Activated T-helper 1 cell treated with anti-CD3 and anti-CD28 coated beads, Interleukin-12 subunit alpha, Interleukin-12 subunit beta, Interleukin-2, Interleukin-4 antibody, amounts not matched to agents 30 ng/mL and 10 ng/mL and 1 ng/mL, durations not matched to agents 14 hours and 24 hours and 36 hours (primary cell): ENCODE data around the gene CHID1. TPM values are rescaled to one million over a fixed set of nuclear protein-coding genes. Genes with fewer than 3 reads are reported as not detected.

Experiments used
- DNase-seq: peaks from one replicate; pipeline ENCODE4 v3.0.0; 2021; ENCODE audit warnings: low spot score
- H3K27ac Mint-ChIP-seq: one replicate; pipeline ENCODE4 v1.8.0; 2021; ENCODE audit warnings: mild to moderate bottlenecking, mixed read lengths
- H3K27me3 Mint-ChIP-seq: one replicate; pipeline ENCODE4 v1.8.0; 2022; ENCODE audit warnings: mild to moderate bottlenecking, moderate library complexity, mixed read lengths; ENCODE audit not compliant: insufficient read depth
- H3K36me3 Mint-ChIP-seq: one replicate; pipeline ENCODE4 v1.8.0; 2021; ENCODE audit warnings: low read depth, mixed read lengths
- H3K4me1 Mint-ChIP-seq: one replicate; pipeline ENCODE4 v1.8.0; 2021; ENCODE audit warnings: low read depth, mixed read lengths
- H3K4me3 Mint-ChIP-seq: one replicate; pipeline ENCODE4 v1.8.0; 2021; ENCODE audit warnings: mild to moderate bottlenecking, moderate library complexity, mixed read lengths
- H3K9me3 Mint-ChIP-seq: one replicate; pipeline ENCODE4 v1.8.0; 2021; ENCODE audit warnings: mixed read lengths
- intact Hi-C: fragments of 100-400 bp; cut with micrococcal nuclease; formaldehyde crosslinking; loops from one replicate; pipeline ENCODE4 v1.15.1; 2024
- total RNA-seq: library from RNA; stranded (reverse); gene quantifications from 2 replicates; pipeline ENCODE4 v1.2.3, GENCODE V29; 2022

CHID1 gene
- total RNA-seq, 1 donor from 2014 or later = 110 TPM

DNA sequence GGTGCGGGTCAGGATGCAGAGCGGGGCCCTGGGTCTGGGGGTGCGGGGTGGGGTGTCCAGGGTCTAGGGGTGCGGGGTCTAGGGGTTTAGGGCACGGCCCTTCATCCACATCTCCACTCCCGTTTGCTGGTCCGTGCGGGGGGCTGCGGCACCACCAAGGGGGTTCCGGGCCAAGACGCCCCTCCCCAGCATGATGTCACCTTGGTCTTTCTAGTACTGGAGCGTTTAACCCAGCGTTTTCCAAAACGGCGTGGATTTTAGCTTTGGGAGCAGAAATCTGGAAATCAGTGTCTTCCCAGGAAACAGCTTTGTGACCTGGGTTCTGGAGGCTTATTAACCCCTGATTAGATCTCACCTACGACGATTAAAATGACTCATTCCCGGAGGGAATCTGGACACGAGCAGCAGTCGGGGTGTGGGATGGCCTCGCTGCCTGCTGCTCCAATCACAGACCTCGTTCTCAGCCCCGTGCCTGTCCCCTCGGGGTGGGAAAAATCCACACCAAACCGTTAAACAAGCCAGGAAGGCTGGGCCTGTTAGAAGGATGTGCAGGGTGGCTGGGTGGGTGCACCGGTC lies 15.8 kb upstream of the CHID1 start:
- Mint-ChIP-seq H3K27me3 (no peaks in the 10 kb centered on the region), H3K4me1 (peaks cover 28% of the 10 kb centered on the region), H3K9me3 (no peaks in the 10 kb centered on the region), H3K36me3 (peaks cover 4% of the 10 kb centered on the region), H3K4me3 (peak overlapping the region; percentile 85), H3K27ac (peak overlapping the region; percentile 71)
- intact Hi-C loops = loop anchor here (5.0 kb wide), 1 partner anchor 79 kb away; no protein-coding TSS in a partner anchor
- no peak for DNase-seq

DNA sequence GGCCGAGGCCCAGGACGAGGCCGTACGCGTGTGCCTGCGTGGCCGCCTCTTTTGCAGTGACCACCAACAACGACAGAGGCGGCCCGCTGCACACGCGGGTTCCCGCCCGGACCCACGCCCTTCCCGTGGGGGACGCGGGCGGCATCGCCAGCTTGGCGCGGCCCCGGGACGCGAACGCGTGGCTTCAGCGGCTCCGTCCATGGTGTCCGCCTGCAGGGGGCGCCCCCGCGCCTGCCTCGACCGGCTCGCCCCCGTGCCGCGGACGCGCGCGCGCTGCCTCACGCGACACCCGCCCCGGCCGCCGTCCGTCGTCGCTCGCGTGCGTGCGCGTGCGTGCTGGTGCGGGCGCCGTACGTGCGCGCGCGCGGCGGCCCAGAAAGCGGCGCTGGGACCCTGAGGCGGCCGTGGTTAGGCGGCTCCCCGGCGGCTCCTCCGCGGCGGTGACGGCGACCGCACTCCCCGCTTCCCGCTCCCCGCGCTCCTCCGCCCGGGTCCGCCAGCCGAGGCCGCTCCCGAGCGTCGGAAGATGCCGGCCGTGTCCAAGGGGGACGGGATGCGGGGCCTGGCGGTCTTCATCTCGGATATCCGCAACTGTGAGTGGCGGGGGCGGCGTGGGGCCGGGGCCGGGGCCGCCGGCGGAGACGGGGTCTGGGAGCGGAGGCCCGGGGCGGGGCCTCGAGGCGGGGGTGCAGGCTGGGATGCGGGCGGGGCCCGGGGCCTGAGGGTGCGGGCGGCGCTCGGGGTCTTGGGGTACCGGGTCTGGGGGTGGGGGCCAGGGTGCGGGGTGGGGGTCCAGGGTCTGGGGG lies 15.1 kb upstream of the CHID1 start, which contains the start of gene AP2A2:
AP2A2 (plus strand) TSS at position 375 of the 806 bp plus-strand sequence; CDS start at position 527, 152 bp downstream.
- intact Hi-C loops = loop anchor here (1.0 to 5.0 kb wide), 3 partner anchors 14 to 126 kb away; no protein-coding TSS in a partner anchor
- Mint-ChIP-seq H3K4me3 (peak within 1 kb of the TSS; percentile 85), H3K27me3 (no peaks in the 10 kb centered on the region), H3K27ac (peak within 1 kb of the TSS; percentile 71), H3K9me3 (no peaks in the 10 kb centered on the region), H3K36me3 (peaks cover 4% of the 10 kb centered on the region), H3K4me1 (peaks cover 28% of the 10 kb centered on the region)
- peak; percentile 90 for DNase-seq

DNA sequence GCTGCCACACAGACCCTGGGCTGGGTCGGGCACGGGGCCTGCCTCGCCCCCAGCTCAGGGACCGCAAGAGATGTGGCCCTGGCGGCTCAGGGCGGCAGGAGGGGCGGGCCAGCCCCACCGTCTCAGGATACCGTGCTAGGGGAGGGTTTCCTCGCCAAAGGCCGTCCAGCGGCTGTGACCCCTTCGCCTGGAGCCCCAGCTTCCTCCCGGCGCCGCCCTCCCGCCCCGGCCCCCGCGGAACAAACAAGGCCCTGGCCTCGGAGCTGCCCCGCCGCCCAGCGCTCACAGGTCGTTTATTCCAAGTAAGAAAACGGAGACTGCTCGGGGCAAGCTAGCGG lies 14.5 kb upstream of the CHID1 start:
- intact Hi-C loops = loop anchor here (1.0 to 5.0 kb wide), 3 partner anchors 14 to 126 kb away; no protein-coding TSS in a partner anchor
- peaks cover 4% of the 10 kb centered on the region for H3K36me3 Mint-ChIP-seq
- no peak overlapping the region for H3K4me3 Mint-ChIP-seq
- peaks cover 28% of the 10 kb centered on the region for H3K4me1 Mint-ChIP-seq
- no peak for DNase-seq
- H3K27ac Mint-ChIP-seq = no peak overlapping the region
- H3K27me3 Mint-ChIP-seq = no peaks in the 10 kb centered on the region
- no peaks in the 10 kb centered on the region for H3K9me3 Mint-ChIP-seq

DNA sequence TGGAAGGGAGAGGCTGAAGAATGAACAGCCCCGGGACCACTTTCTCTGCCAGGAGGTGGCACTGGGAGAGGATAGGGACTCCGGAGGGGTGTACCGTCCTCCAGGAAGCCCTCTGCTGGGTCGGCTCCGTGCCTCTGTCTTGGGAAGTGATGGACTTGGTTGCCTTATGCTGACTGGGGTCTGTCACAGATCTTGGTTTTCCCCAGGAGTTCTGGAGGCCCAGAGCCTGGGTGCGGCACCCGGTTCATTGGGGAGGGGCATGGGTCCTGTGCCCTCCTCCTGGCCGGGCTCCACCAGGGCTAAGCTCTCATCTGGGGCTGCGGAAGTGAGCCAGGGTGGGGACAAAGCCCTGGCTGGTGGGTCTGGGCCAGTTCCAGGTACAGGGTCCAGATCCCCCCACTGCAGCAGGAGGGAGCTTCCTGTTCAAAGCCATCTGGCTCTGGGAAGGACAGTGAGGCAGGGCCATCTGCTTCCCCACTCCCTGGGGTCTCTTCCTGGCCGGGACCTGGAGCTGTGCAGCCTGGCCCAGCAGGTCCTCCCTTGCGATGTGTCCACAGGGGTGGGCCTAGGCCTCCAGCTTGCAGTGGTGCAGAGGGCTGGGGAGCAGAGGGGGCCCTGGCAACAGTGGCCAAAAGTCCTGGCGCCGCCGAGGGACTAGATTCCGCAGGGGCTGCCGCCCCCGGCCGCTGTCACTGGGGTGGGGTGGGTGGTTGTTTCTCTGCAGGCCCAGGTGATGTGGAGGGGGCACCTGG lies 14.0 kb upstream of the CHID1 start:
- DNase-seq = no peak
- Mint-ChIP-seq H3K27me3 (no peaks in the 10 kb centered on the region), H3K27ac (no peak overlapping the region), H3K36me3 (peaks cover 4% of the 10 kb centered on the region), H3K4me3 (no peak overlapping the region), H3K9me3 (no peaks in the 10 kb centered on the region), H3K4me1 (peaks cover 28% of the 10 kb centered on the region)
- intact Hi-C loops = loop anchor here (1.0 to 5.0 kb wide), 3 partner anchors 13 to 127 kb away; no protein-coding TSS in a partner anchor

DNA sequence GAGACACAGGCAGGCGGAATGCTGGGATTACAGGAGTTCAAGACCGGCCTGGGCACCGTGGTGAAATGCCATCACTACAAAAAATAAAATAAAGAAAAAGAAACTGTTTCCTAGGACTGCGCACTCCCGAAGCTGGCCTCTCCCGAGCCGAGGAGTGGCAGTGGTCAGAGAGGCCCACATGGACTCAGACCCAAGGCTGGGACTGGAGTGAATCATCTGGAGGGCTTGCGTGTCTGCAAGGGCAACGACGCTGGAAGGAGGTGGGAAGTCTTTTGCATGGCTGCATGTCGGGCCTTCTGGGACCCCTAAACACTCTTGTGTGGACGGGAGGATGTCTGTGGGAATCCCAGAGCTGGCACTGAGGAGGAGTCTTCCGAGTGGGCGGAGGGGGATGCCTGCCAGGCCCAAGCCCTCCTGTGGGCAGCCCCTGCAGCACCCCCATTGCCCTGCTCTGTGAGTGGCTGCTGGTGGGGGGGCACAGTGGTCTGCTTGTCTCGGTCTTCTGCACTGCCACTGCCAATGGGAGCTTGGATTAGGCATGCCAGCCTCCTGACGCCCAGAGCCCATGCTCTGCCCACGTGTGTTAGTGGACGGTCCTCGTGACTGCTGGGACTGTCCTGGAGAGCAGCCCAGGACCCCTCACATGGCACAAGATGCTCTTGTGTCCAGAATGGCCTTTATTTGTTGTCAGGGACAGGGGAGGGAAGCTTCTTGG lies 13.2 kb upstream of the CHID1 start:
- Mint-ChIP-seq H3K9me3 (no peaks in the 10 kb centered on the region), H3K36me3 (peaks cover 4% of the 10 kb centered on the region), H3K27ac (peak overlapping the region; percentile 58), H3K27me3 (no peaks in the 10 kb centered on the region), H3K4me1 (peaks cover 24% of the 10 kb centered on the region), H3K4me3 (no peak overlapping the region)
- no peak for DNase-seq
- intact Hi-C loops = no loop called here

DNA sequence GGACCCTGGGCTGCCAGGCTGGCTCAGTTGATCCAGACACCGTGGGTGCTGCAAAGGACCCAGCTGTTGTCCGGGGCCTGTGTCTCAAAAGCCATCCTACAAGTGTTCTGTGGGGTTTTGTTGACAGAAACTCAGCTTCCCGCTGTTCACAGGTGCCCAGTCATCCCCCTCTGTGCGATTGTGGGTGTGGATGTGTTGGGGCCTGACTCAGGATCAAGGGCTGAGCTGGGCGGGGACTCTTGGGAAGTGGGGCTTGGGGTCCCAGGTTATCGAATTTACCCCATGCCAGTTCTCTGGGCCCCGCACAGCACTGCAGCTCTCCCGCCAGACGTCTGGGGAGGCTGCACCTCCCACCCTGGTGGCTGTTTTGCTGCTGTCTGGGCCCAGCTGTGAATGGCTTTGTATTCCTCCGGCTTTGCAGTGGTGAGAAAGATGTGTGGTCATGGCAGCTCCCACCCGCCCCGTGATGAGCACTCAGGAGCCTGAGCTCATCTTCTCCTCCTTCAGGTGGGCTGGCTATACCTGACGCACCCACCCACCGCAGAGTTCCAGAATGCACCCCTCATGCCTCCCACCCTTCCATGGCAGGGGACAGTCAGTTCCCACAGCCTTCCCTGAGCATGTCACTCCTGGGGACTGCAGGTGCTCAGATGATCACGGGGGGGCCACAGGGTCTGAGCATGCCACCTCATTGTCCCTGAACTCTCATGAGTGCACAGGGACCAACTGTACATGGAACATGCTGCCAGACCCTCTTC lies 11.5 kb upstream of the CHID1 start:
- Mint-ChIP-seq H3K4me3 (no peak overlapping the region), H3K4me1 (peaks cover 9% of the 10 kb centered on the region), H3K9me3 (no peaks in the 10 kb centered on the region), H3K27ac (no peak overlapping the region), H3K36me3 (peaks cover 2% of the 10 kb centered on the region), H3K27me3 (no peaks in the 10 kb centered on the region)
- DNase-seq = no peak
- intact Hi-C loops = no loop called here

DNA sequence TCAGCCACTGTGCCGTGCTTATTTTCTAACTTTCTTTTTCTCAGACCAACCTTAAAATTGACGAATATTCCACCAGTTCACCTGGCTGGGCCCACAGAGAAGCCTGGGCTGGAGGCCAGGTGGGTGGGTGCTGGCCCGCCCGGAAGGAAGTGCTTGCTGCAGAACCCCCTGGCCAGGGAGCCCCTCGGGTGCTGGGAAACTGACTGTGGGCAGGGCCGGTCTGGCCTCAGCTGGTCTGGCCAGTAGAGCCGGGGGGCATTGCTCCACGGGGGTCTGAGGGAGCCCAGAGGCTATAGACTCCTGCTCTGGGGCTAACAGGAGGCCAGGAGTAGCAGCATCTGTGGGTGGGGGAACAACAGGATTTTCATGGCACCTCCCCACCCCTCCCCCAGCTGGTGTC lies 6.8 kb upstream of the CHID1 start:
- Mint-ChIP-seq H3K9me3 (no peaks in the 10 kb centered on the region), H3K4me1 (no peaks in the 10 kb centered on the region), H3K27me3 (no peaks in the 10 kb centered on the region), H3K36me3 (no peaks in the 10 kb centered on the region), H3K27ac (no peak overlapping the region), H3K4me3 (no peak overlapping the region)
- DNase-seq = no peak
- intact Hi-C loops = no loop called here

DNA sequence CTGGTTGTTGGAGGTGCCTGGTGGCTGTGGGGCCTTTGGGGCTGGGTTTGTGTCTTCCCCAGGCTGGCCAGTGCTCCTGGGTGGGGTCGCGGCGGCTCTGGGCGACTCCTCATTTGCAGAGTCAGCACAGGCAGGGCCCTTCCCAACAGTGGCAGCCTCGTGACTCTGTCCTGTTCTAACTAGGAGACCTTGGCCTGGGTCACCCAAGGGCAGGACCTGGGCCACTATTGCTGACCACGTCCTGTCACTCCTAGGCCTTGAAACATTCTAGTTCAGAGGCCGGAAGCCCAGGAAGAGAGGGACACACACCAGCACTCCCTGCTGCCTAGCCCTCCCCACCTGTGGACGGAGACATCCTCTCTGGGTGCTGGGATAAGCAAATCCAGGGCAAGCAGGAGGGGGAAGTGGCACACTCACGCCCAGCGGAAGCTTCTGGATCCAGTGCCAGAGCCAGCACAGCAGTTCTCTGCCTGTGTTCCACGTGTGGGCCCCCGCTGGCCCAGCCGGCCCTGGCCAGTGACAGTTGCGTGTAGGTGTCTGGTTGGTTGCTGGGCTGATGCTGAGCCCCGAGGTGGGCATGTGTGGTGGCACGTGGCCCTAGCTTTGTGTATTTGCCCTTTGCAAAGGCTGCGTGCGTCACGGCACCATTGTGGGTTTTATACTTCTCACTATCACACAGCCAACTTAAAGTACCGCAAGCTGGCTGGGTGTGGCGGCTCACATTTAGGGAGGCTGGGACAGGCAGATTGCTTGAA lies 4.3 kb upstream of the CHID1 start:
- no peaks in the 10 kb centered on the region for H3K27me3 Mint-ChIP-seq
- intact Hi-C loops = loop anchor here (5.0 kb wide), 1 partner anchor 657 kb away; the partner anchor contains the start of gene DUSP8
- no peak for DNase-seq
- no peaks in the 10 kb centered on the region for H3K36me3 Mint-ChIP-seq
- no peaks in the 10 kb centered on the region for H3K9me3 Mint-ChIP-seq
- no peak overlapping the region for H3K4me3 Mint-ChIP-seq
- H3K4me1 Mint-ChIP-seq = peaks cover 5% of the 10 kb centered on the region
- H3K27ac Mint-ChIP-seq = no peak overlapping the region

DNA sequence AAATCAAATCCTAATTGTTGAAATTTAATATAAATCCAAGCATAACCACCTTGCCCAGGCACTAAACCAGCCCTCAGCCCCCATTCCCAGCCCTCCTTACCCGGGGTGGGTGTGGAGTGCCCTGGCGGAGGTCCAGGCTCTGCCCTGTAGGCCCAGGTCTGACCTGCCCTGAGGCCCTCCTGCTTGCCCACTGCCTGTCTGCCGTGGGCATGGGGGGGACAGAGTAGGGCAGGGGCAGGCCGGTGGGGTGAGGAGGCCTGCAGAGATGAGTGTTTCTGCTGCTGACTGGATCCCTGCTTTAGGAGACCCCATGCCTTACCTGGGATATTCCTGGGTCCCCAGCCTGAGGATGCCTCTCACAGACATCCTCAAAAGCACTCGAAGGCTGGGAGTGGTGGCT lies 3.6 kb upstream of the CHID1 start:
- Mint-ChIP-seq H3K9me3 (no peaks in the 10 kb centered on the region), H3K4me3 (no peak overlapping the region), H3K36me3 (no peaks in the 10 kb centered on the region), H3K4me1 (peaks cover 7% of the 10 kb centered on the region), H3K27ac (no peak overlapping the region), H3K27me3 (no peaks in the 10 kb centered on the region)
- intact Hi-C loops = loop anchor here (5.0 kb wide), 1 partner anchor 658 kb away; the partner anchor contains the start of gene DUSP8
- DNase-seq = no peak

DNA sequence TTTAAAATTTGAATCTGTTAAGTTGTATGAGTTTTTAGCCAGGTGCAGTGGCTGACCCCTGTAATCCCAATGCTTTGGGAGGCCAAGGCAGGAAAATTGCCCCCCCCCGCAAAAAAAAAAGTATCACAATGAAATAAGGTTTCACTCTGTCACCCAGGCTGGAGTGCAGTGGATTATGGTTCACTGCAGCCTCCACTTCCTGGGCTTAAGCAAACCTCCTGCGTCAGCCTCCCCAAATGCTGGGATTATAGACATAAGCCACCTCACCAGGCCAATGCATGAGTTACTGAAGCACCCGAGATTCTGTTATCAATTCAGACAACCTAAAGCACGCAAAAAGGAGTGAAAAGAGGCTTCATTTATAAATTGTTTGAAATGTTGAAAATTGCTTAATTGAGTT lies 2.4 kb upstream of the CHID1 start:
- Mint-ChIP-seq H3K27ac (no peak overlapping the region), H3K27me3 (no peaks in the 10 kb centered on the region), H3K36me3 (peaks cover 3% of the 10 kb centered on the region), H3K4me3 (no peak overlapping the region), H3K9me3 (no peaks in the 10 kb centered on the region), H3K4me1 (peaks cover 16% of the 10 kb centered on the region)
- DNase-seq = no peak
- intact Hi-C loops = loop anchor here (5.0 kb wide), 1 partner anchor 659 kb away; the partner anchor contains the start of gene DUSP8

DNA sequence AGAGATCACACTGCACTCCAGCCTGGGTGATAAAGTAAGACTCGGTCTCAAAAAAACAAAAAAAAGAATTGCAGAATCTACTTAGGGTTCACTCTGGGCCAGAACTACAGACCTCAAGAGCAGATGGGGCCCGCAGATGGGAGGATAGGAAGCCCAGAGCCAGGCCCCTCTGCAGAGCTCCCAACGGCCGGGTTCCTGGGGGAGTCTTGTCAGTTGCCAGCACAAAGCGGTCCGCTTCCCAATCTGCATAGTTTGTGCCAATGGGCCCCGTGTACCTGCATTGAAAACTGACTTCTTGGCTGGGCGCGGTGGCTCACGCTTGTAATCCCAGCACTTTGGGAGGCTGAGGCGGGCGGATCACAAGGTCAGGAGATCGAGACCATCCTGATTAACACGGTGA lies 1.7 kb upstream of the CHID1 start:
- DNase-seq = no peak
- no peaks in the 10 kb centered on the region for H3K9me3 Mint-ChIP-seq
- intact Hi-C loops = loop anchor here (5.0 kb wide), 1 partner anchor 660 kb away; the partner anchor contains the start of gene DUSP8
- peaks cover 18% of the 10 kb centered on the region for H3K4me1 Mint-ChIP-seq
- H3K27ac Mint-ChIP-seq = no peak overlapping the region
- no peaks in the 10 kb centered on the region for H3K27me3 Mint-ChIP-seq
- H3K4me3 Mint-ChIP-seq = peak overlapping the region; percentile 94
- H3K36me3 Mint-ChIP-seq = peaks cover 6% of the 10 kb centered on the region
